OCI-LY1 (cell line): ENCODE results near the gene CNBD2.

Experiments used
- H2AFZ ChIP-seq: fragments of 200-600 bp; sonication (generic), shearing (Covaris generic); 2 replicates; pipeline ENCODE4 v1.6.0; 2014; ENCODE audit warnings: antibody characterized with exemption, mild to moderate bottlenecking, low read length
- H3F3A ChIP-seq: fragments of 200-600 bp; sonication (generic), shearing (Covaris generic); 2 replicates; pipeline ENCODE4 v1.6.0; 2014; ENCODE audit warnings: mild to moderate bottlenecking, antibody characterized with exemption, low read length, moderate library complexity; ENCODE audit not compliant: insufficient read depth
- H3K27ac ChIP-seq: fragments of 200-600 bp; sonication (generic); 2 replicates; pipeline ENCODE4 v1.5.1; 2014; ENCODE audit warnings: low read length, mixed run types, mild to moderate bottlenecking, low read depth; ENCODE audit not compliant: poor library complexity, severe bottlenecking
- H3K27me3 ChIP-seq: fragments of 200-600 bp; sonication (generic); 2 replicates; pipeline ENCODE4 v1.6.0; 2014; ENCODE audit warnings: antibody characterized with exemption, mild to moderate bottlenecking, low read length, moderate library complexity; ENCODE audit not compliant: insufficient read depth
- H3K36me3 ChIP-seq: fragments of 200-600 bp; sonication (generic); 2 replicates; pipeline ENCODE4 v1.6.1; 2014; ENCODE audit warnings: mild to moderate bottlenecking, antibody characterized with exemption, low read length, moderate library complexity, mixed read lengths; ENCODE audit not compliant: insufficient read depth
- H3K4me1 ChIP-seq: fragments of 200-600 bp; sonication (generic); 2 replicates; pipeline ENCODE4 v1.5.1; 2014; ENCODE audit warnings: mild to moderate bottlenecking, low read length, moderate library complexity; ENCODE audit not compliant: insufficient read depth, severe bottlenecking
- H3K4me2 ChIP-seq: fragments of 200-600 bp; sonication (generic), shearing (Covaris generic); 2 replicates; pipeline ENCODE4 v1.6.1; 2014; ENCODE audit warnings: low read length
- H3K4me3 ChIP-seq: fragments of 200-600 bp; sonication (generic); 2 replicates; pipeline ENCODE4 v1.5.1; 2014; ENCODE audit warnings: low read length, low read depth, mild to moderate bottlenecking, mixed read lengths; ENCODE audit not compliant: poor library complexity, severe bottlenecking
- H3K79me2 ChIP-seq: fragments of 200-600 bp; shearing (Covaris generic); 2 replicates; pipeline ENCODE4 v1.6.1; 2016; ENCODE audit warnings: mixed run types, low read length, mixed read lengths; ENCODE audit not compliant: insufficient read depth
- H3K9ac ChIP-seq: fragments of 200-600 bp; sonication (generic), shearing (Covaris generic); 2 replicates; pipeline ENCODE4 v1.6.1; 2014; ENCODE audit warnings: mild to moderate bottlenecking, low read length, mixed read lengths
- H3K9me2 ChIP-seq: fragments of 200-600 bp; sonication (generic), shearing (Covaris generic); 2 replicates; pipeline ENCODE4 v1.6.1; 2014; ENCODE audit warnings: low read depth, mild to moderate bottlenecking, low read length, mixed read lengths
- H3K9me3 ChIP-seq: fragments of 200-600 bp; shearing (Covaris generic); 2 replicates; pipeline ENCODE4 v1.6.1; 2014; ENCODE audit warnings: low read length, mixed read lengths
- H4K20me1 ChIP-seq: fragments of 200-600 bp; sonication (generic), shearing (Covaris generic); 2 replicates; pipeline ENCODE4 v1.6.0; 2016; ENCODE audit warnings: mild to moderate bottlenecking, low read length; ENCODE audit not compliant: insufficient read depth
- CTCF ChIP-seq: fragments of 200-600 bp; sonication (generic), shearing (Covaris generic); IDR thresholded peaks from 2 replicates; pipeline ENCODE4 v1.5.1; 2017; ENCODE audit warnings: mild to moderate bottlenecking, antibody characterized with exemption, low read length, moderate library complexity, mixed read lengths
- EZH2 ChIP-seq: fragments of 200-600 bp; sonication (generic), shearing (Covaris generic); IDR thresholded peaks from 2 replicates; pipeline ENCODE4 v1.8.0; 2017; ENCODE audit warnings: borderline replicate concordance, mixed run types, mild to moderate bottlenecking, antibody characterized with exemption, low read length, moderate library complexity, mixed read lengths

The CNBD2 gene

GRCh38 chr20:35934050-35934449 lies 34.3 kb upstream of the CNBD2 start:
- Histone ChIP-seq H3K36me3 (peaks cover 60% of the 10 kb centered on the region), H3K27me3 (no peaks in the 10 kb centered on the region), H3K4me3 (no peak overlapping the region), H3K9me2 (no peaks in the 10 kb centered on the region), H3K9ac (no peak overlapping the region), H3K4me2 (no peak overlapping the region), H4K20me1 (no peaks in the 10 kb centered on the region), H2AFZ (no peak overlapping the region), H3K27ac (no peak overlapping the region), H3K9me3 (no peaks in the 10 kb centered on the region), H3K4me1 (no peaks in the 10 kb centered on the region), H3F3A (no peaks in the 10 kb centered on the region), H3K79me2 (no peaks in the 10 kb centered on the region)
- no peak for TF ChIP-seq EZH2
- no peak for TF ChIP-seq CTCF

GRCh38 chr20:35939264-35939663 lies 29.1 kb upstream of the CNBD2 start:
- H3K9me3 ChIP-seq = no peaks in the 10 kb centered on the region
- no peaks in the 10 kb centered on the region for H3K9me2 ChIP-seq
- no peaks in the 10 kb centered on the region for H3K27me3 ChIP-seq
- H4K20me1 ChIP-seq = no peaks in the 10 kb centered on the region
- H3K27ac ChIP-seq = no peak overlapping the region
- H3K36me3 ChIP-seq = peaks cover 64% of the 10 kb centered on the region
- H3K4me1 ChIP-seq = no peaks in the 10 kb centered on the region
- no peaks in the 10 kb centered on the region for H3F3A ChIP-seq
- H3K4me2 ChIP-seq = no peak overlapping the region
- no peak overlapping the region for H2AFZ ChIP-seq
- no peak overlapping the region for H3K9ac ChIP-seq
- no peaks in the 10 kb centered on the region for H3K79me2 ChIP-seq
- H3K4me3 ChIP-seq = no peak overlapping the region
- TF ChIP-seq EZH2 (no peak), CTCF (no peak)

- H3K9ac ChIP-seq = no peak overlapping the region
- H4K20me1 ChIP-seq = no peaks in the 10 kb centered on the region
- no peaks in the 10 kb centered on the region for H3K9me3 ChIP-seq
- no peak overlapping the region for H3K4me2 ChIP-seq
- no peak overlapping the region for H3K27ac ChIP-seq
- H3K4me1 ChIP-seq = no peaks in the 10 kb centered on the region
- TF ChIP-seq EZH2 = no peak
- no peak for TF ChIP-seq CTCF
- H3K4me3 ChIP-seq = no peak overlapping the region
- H2AFZ ChIP-seq = no peak overlapping the region
- H3K79me2 ChIP-seq = no peaks in the 10 kb centered on the region
- H3K36me3 ChIP-seq = peaks cover 59% of the 10 kb centered on the region
- no peaks in the 10 kb centered on the region for H3K27me3 ChIP-seq
- no peaks in the 10 kb centered on the region for H3K9me2 ChIP-seq
- H3F3A ChIP-seq = no peaks in the 10 kb centered on the region
Observed at GRCh38 chr20:35941620-35942019, 26.8 kb upstream of the CNBD2 start.
